TTC549 (cell line): ENCODE measurements around the gene TMEM222.

ENCODE experiments used
- FAIRE-seq: peaks from 2 replicates; lab custom pipeline; 2012; peaks lifted over from hg19 to GRCh38; lab: Jason Lieb, UNC

The TMEM222 gene

DNA sequence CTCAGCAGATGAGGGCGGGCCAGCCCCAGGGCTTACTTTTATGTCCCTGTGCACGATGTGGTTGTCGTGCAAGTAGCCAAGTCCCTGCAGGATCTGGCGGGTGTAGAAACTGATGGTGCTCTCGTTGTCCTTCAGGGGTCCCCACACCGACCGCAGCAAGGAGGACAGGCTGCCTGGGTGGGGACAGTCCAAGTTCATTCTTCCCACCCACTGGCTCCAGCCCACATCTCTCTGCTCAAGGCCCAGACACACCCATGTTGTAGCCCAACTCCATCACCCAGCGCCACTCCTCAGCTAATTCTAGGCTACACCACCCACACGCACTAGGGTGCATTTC lies 37.8 kb downstream of the TMEM222 start:
- no peak for FAIRE-seq

DNA sequence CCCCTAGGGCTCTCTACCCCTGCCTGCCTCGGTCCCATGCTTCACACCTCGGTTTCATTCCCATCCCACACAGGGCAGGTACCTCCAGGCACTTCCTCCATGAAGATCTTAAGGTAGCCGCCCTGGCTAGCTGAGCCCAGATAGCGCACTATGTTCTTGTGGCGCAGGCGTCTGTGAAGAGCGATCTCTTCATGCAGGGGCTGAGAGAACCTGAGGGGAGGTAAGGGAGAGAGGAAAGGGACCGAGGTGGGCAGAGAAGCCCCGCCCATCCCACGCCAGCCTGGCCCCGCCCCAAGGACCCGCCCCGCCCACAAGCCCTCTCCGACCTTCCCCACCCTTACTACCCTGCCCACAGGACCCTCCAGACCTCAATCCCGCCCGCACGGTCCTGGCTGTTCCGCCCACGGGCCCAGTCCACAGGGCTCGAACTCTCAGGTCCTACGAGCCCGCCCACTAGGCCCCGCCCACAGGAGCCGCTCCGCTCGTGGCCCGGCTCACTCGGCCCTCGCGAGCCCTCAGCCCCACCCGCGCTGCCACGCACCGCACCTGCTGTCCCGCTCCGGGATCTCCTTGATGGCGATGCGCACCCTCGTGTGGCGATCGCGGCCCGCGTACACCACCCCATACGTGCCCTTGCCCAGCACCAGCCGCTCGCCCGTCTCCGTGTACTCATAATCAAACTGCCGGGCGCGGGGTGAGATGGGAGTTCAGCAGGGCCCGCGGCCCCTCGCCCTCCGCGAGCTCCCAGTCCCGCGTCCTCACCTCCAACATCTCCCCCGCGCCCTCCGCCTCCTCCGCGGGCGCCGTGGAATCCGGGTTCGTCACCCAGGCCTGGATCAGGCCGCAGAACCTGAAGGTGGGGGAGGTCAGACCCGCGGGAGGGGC lies 38.4 kb downstream of the TMEM222 start:
- FAIRE-seq: no peak

DNA sequence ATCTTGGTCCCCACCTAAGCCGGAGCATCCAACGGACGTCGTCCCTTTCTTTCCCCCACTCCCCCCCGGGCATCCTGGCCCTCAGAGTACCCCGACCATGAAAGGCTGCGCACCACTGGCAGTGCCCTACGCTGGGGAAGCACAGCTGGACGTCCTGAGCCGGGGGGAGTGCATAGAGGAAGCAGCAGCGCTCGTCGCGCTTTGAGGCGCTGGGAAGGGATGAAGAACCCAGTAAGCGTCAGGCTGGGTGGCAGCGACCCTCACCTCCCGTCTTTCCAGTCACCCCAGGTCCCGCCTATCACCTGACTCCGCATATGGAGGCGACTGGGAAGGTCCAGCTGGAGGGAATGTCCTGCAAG lies 39.1 kb downstream of the TMEM222 start:
- FAIRE-seq: no peak

DNA sequence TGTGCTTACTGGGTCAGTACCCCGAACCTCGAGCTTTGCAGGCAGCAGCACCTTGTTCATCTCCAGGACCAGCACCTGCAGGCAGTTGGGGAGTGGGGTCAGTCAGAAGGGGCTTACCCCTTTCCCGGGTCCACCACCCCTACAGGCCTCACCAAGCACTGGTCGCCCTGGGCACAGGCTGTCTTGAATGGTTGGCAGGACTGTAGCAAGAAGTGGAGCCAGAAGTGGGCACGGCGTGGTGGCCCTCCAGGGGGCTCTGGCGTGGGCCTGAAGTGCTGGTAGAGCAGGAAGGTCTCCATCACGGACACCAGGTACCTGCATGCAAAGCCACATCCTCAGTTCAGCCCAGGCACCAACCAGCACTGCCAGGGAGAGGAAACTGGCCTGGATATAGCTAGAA lies 39.6 kb downstream of the TMEM222 start:
- FAIRE-seq: no peak

DNA sequence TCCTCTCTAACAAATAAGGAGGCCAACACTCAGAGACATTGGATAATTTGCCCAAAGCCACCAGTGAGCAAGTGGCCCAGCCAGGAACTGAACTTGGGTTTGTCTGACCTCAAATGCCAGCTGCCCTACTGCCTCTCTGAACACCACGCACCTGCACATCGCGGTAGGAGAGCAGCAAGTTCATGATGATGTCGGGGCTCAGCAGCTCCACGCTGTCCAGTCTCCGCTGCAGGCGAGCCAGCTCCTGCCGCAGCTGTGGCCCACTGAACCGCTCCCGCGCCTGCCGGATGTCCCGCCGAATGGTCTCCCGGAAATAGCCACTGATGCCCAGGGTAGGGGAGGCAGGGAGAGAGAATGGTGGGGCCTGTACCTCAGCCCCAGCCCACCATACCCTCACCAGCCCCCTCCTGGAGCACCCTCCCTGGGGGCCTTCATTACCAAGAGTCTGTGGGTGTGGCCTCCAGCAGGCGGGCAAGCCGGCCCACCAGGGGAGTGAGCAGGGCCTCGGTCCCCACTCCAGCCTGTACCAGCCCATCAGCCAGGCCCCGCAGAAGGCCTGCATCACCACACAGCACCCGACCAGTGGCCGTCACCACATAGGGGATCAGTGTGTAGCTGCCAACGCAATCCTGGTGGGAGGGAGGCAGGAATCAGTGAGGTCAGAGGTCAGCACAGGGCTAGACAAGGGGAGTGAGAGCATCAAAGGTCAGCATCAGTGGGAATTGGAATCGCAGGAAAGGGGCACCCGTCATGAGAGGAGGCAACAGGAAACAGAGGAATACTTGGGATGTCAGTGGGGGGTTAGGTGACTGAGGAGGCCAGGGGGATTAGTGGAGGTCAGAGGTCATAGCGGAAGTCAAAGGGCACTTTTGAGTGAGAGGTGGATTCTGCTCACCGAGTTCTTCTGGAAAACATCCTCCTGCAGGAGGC lies 42.1 kb downstream of the TMEM222 start:
- no peak for FAIRE-seq

DNA sequence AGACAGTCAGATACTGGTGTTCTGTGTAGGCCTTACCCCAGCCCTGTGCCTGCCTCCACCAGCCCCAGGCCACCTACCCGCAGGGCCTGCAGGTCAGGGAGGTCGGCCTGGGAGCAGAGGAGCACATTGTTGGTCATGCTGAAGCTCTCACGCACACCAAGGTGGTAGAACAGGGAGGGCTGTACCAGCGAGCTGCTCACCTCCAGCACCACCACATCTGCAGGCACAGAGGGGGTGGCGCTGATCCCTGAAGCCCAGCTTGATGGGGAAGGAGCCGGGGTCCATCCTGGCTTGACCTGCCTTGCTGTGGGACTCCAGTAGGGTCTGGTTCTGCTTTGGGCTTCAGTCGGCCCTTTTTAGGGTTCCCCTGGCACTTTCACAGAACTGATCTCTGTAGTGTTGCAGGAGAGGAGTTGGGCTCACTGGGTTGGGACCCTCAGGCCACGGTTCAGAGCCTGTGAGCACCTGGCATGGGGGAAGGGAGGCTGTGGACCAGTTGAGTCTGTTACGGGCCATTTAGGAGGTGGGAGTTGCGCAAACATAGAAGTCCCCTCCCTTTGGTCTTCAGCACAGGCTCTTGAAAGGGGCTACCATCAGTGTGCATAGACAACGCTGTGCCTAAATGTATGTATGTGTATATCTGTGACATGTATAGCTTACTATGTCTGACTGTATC lies 42.9 kb downstream of the TMEM222 start:
- FAIRE-seq: no peak

DNA sequence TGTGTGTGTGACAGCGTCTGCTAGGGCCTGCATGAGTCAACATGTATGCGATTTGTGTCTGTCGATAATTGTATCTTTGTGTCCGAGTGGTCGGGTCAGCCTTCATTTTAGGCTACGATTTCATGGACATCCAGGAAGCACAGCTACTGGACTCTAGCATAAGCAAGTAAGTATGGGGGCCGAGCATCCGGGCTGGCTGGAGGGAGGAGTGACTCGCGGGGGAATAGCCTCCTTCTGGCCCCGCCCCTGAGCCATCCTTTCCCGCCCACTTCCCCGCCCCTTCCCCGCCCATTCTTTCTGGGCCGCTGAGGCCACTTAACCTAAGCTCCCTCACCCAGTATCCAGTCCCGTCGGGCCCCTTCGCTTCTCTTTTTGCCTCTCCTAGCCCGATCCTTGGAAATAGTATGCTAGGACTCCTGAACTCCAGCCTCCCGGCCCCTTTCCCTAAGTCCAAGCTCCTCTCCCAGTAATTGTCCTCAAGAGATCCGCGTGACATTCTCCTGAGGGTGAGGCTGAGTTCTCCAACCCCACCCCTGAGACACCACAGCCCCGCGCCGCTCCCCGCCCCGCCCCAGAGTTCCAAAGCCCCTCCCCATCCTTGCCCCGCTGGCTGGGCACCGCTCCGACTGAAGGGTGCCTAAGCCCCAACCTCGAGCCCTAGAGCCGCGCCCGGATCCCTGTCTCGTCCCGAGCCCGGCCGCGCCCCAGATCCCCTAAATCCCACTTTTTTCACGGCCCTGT lies 43.6 kb downstream of the TMEM222 start:
- FAIRE-seq: no peak

DNA sequence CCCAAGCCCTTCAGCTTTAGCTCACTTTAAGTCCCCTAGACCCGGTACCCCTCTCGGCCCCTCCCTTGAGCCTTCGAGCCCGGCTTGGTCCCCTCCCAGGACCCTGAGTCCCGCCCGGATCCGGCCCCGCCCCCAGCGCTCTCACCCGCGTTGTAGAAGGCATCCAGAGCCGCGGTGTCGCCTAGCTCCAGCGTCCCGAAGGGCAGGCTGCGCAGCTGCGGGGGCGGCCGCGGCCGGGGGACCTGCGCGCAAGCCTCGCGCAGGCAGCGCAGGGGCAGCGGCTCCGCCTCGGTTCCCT lies 44.1 kb downstream of the TMEM222 start:
- no peak for FAIRE-seq

DNA sequence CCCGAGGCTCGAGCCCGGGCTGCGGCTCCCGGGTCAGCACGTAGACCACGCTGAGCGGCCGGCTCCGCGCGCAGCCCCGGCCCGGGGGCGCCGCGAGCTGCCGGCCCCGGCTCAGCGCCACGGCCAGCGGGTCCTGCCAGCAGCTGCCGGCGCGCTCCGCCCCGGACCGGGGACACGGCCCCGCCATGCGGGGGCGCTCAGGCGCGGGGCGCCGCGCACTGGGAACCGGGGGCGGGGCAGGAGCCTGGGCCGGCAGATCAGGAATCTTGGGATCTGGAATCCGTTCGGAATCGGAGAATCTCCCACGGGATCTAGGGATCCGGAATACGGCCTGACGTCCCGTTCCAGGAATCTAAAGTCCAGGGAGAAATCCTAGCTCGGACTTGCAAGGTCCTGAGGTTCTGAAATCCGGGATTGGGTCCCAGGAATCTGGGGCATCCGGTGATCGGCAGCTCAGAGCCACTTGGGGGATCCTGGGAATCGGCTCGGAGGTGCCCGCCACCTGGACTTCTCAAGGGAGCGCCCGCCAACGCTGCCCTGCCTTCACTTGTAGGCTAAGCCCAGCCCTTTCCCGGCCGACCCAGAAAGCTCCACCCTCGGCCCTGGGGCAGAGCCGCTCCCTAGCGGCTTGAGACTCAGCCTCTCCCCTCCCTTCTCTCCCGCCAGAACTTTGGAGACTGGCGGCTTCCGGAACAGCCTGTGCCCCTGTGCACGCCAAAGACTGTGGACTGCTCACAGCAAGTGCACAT lies 44.6 kb downstream of the TMEM222 start, which contains the start of gene MAP3K6:
MAP3K6 (minus strand) TSS at position 551 of the 749 bp plus-strand sequence; CDS start at position 187, 364 bp downstream.
- no peak for FAIRE-seq

DNA sequence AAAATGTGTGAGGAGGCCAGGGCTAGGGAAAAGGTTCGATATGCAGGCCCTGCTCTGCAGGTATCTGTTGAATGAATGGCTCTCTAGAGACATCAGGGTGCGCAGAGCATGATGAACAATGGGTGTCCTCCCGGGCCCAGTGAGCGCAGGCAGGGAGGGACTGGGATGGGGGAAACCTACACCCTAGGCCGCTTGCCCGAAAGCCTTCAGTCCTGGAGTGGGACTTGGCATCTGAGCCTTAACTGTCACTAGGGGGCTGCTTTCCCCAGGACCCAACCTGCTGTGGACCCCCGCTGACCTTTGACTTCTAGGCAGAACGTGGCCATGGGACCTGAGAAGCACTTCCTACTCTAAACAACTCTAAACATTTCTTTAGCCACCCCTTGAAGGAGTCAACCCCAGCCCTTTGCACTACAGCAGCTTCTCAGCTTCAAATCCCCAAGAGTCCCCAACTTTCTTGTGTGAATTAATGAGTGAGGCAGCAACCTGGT lies 45.2 kb downstream of the TMEM222 start:
- no peak for FAIRE-seq

DNA sequence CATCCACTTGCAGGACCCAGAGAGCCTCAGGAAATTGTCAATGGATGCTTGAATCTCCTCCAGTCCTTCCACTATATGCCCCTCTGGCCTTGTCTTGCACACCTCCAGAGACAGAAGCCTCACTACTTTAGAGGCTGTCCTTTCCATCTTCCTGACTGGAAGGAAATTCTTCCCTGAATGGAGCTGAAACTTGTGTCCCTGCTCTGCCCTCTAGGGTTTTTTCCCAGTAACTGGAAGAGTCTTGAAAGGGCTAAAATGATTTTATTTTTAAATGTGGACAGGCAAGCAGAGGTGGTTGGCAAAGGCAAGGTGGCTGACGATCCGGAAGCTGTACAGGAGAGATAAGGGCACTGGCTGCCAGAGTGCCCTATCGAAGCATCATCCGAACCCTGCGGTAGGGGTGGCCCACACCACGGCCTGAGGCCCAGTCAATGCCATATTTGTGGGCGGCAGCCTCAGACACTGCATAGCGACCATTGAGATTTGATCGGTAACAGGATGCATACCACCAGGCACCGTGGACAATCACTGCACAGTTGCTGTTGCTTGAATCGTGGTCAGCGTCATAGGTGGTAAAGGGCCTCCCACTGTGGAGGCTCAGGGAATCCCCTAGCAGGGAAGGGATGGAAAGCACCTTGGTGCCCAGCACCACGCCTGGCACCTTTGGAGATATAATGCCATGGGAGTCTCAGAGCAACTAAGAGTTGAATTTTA lies 47.1 kb downstream of the TMEM222 start:
- FAIRE-seq: no peak

DNA sequence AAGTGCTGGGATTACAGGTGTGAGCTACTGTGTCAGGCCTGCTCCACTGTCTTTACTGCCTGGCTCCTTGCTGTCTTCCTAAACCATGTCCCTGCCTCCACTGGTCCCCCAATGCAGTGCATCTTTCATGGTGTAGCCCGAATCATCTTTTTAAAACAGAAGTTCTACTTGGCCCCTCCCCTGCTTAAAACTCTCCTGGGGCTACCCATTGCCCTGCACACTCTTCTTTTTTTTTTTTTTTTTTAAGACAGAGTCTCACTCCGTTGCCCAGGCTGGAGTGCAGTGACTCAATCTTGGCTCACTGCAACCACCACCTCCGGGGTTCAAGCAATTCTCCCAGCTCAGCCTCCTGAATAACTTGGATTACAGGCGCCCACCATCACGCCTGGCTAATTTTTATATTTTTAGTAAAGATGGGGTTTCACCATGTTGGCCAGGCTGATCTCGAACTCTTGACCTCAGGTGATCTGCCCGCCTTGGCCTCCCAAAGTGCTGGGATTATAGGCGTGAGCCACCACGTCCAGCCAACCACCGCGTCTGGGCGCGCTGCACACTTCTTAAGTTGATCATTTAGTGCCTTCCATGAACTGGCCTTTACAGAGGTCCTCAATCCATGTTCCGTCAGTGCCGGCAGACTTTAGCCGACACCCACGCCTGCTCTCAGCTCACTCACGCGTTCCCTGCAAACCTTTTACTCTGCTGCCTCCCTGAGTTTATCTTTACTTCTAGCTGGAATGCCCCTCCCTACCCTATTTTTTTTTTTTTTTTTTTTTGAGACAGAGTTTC lies 50.3 kb downstream of the TMEM222 start:
- FAIRE-seq: no peak

DNA sequence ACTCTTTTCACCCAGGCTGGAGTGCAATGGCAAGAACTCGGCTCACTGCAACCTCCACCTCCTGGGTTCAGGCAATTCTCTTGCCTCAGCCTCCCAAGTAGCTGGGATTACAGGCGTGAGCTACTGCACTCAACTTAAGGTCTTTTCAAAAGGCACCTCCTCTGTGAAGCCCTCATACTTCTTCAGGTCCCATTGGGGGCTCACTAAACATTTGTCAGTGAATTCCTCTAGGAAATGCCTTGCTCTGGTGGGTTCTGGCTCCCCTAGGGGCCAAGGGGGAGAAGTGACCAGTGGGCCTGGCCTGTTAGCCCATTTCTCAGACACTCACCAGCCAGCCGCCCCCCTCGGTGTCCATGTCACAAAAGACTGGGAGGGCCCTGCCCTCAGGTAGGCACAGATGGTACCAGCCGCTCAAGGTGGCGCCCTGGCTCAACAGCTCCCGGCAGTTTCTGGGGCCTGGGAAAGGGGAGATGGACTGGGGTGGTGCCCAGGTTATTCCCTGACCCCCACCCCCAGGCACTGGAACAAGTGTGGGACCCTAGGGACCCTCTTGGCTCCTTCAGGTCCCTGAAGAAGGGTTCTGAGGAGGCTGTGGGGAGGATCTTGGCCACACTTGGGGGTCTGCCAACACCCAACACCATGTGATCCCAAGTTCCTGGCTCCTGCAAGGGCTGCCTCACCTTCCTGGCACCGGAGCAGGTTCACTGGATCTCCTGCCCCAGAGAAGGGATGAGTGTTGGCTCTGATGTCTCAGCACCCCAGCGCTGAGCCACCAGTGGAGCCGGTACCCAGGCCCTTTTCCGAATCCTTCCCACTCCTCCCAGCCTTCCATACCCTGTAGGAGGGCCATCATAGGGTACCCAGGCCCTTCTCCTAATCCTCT lies 51.1 kb downstream of the TMEM222 start:
- FAIRE-seq: no peak

DNA sequence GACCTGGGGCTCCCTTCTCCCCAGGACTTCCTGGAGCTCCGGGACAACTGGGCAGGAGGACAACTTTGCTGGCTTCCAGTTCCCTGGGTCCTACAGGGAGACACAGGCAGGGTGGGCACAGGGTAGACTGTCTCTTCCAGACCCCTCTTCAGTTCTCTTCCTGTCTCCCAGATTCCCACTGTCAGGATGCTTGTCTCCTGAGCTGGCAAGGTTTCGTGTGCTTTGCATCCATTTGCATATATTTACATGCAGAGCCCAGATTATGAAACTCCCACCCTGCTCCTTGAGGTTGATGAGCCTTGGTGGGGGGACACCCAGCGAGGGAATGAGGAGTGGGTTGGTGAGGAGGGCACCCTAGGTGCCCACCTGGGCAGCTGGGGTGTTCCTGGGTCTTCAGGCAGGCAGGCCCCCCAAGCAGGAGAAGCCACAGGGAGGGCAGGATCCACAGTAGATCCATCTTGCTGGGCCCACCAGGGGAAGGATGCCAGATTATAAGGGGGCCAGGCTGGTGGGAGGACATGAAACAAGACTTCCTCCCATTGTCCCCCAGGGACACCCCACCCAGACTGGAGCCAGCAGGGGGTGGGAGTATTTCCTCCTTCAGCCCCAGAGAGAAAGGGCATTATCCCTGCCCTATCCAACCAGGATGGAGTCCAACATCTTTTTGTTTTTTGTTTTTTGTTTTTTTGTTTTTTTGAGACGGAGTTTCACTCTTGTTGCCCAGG lies 52.6 kb downstream of the TMEM222 start, which contains the start of gene FCN3:
FCN3 (minus strand) TSS at position 463 of the 725 bp plus-strand sequence; CDS start at position 457, 6 bp downstream.
- no peak for FAIRE-seq

DNA sequence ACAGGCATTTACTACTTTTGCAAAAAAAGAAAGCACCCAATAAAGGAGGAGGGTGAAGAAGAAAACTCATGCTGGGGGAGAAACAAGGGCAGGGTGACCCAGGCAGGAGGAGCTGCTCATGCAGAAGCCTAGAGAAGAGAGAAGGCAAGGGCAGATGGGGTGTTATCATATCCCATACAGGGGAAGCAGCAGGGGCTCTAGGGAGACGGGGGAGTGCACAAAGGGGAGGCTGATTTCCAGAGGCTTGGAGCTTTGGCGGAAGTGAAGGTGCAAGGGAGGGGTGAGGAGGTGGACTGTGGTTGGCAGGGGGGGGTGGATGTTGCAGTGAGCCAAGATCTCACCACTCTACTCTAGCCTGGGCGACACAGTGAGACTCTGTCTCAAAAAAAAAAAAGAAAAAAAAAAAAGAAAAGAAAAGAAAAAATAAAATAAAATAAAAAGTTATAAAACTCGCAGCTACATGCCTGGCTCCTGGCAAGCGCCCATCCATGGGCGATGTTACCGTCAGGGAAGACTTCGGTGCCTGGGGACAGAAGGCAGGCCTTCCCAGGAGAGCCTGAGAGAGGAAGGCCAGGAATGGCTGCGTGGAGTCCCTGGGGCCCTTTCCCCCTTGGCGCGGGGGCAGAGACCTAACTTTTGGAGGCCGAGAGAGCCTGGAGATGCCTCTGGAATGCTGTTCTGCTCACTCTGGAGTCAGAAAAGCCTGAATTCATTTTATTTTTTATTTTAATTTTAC lies 56.0 kb downstream of the TMEM222 start:
- no peak for FAIRE-seq

DNA sequence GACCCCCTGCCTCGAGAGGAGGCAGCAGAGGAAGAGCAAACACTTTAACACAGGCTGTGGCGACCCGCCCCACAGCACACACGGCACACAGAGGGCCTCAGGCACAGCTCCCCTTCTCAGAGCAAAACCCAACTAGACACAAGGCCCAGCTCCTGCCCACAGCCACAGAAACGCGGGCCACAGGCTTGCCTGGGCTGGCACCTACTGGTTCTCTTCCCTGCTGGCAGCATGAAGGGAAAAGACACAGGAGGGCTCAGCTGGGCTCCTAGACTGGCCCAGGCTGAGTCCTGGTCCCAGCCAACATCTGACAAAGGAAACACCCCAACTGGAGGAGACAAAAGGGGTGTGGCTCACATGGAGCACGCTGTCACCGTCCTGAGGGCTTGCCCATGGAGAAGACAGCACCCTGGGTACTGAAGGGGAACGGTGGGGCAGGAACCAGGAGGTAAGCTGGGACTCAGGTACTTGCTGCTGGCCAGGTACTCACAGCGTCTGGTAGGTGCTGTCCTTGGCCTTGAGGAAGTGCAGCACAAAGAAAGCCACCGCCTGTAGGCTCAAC lies 57.7 kb downstream of the TMEM222 start:
- no peak for FAIRE-seq

DNA sequence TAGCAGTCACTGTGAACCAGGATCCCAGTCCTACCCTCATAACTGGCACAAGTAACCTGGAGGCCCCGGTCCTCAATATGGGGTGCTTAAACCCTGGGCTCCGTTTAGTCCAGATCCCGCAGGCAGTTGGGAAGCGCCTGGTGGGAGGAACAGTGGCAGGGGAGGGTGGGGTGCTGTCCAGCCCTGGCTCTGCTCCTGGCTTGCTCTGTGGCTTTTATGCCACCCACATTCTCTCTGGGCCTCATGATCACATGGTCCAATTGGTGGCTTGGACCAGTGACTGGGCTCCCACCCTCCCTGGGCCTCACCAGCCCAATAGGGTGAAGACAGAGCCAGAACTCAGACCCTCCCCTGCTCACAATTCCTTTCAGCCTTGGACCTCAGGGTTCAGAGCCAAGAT lies 58.3 kb downstream of the TMEM222 start:
- FAIRE-seq: no peak
